C4-2B (cell line): Measurements from ENCODE around the gene JMJD6.

Experiments
- H3K27ac ChIP-seq: fragments of 450-650 bp; 2 replicates; pipeline ENCODE4 v1.5.1; 2017
- ZFX ChIP-seq: fragments of 450-650 bp; IDR thresholded peaks from 2 replicates; pipeline ENCODE4 v1.6.1; 2017
- TF ChIP-seq, protein P1 (sequence below): fragments of 450-650 bp; conservative IDR thresholded peaks from 2 replicates; pipeline ENCODE4 v1.5.1; 2017; ENCODE audit warnings: mild to moderate bottlenecking

The JMJD6 gene

GRCh38 chr17:76675648-76676047 is 50.8 kb downstream of the JMJD6 start:
- no peak overlapping the region for H3K27ac ChIP-seq
- TF ChIP-seq, protein P1, sequence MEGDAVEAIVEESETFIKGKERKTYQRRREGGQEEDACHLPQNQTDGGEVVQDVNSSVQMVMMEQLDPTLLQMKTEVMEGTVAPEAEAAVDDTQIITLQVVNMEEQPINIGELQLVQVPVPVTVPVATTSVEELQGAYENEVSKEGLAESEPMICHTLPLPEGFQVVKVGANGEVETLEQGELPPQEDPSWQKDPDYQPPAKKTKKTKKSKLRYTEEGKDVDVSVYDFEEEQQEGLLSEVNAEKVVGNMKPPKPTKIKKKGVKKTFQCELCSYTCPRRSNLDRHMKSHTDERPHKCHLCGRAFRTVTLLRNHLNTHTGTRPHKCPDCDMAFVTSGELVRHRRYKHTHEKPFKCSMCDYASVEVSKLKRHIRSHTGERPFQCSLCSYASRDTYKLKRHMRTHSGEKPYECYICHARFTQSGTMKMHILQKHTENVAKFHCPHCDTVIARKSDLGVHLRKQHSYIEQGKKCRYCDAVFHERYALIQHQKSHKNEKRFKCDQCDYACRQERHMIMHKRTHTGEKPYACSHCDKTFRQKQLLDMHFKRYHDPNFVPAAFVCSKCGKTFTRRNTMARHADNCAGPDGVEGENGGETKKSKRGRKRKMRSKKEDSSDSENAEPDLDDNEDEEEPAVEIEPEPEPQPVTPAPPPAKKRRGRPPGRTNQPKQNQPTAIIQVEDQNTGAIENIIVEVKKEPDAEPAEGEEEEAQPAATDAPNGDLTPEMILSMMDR = no peak
- TF ChIP-seq ZFX = no peak

DNA sequence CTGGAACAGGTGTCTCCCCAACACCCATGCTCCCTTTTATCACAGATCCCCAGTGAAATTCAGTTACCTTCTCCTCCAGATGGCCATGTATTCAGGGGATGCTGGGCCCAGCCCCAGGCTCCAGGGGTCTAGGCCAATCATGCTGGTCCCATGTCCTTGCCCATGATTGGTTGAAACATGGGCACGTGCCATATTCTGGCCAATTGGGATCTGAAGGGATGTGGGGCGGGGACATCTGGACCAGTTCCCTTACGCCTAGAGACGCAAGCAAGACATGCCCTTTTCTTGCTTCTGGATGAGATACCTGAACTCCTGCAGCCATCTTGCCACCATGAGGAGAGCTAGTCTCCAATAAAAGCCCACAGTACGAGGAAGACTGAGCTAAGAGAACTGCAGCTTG is 51.8 kb downstream of the JMJD6 start:
- H3K27ac ChIP-seq = no peak overlapping the region
- no peak for TF ChIP-seq ZFX
- TF ChIP-seq, protein P1 = no peak

DNA sequence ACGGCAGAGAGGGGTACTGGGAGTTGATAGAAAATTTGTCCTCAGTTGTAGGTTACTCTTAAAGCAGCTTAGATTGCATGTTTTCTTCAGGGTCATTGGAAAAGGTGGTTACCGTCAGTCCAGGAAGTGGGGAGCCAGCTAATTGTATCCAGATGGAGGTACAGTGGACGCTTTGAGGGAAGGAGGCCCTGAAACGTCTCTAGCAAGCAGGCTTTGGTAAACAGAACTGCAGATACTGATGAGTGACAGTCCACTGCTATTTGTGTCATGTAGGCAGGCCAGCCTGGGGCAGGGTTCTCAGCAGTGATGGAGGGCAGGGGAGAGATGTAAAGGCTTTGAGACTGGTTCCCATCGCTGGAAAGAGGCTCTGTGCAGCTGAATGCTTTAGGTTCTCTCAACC is 52.7 kb downstream of the JMJD6 start:
- no peak overlapping the region; the same call in 1 of the 2 replicates for H3K27ac ChIP-seq
- TF ChIP-seq, protein P1 = no peak
- no peak for TF ChIP-seq ZFX

GRCh38 chr17:76672892-76673291 is 53.5 kb downstream of the JMJD6 start:
- H3K27ac ChIP-seq = peak overlapping the region; percentile 78
- TF ChIP-seq, protein P1 = no peak
- TF ChIP-seq ZFX = no peak

DNA sequence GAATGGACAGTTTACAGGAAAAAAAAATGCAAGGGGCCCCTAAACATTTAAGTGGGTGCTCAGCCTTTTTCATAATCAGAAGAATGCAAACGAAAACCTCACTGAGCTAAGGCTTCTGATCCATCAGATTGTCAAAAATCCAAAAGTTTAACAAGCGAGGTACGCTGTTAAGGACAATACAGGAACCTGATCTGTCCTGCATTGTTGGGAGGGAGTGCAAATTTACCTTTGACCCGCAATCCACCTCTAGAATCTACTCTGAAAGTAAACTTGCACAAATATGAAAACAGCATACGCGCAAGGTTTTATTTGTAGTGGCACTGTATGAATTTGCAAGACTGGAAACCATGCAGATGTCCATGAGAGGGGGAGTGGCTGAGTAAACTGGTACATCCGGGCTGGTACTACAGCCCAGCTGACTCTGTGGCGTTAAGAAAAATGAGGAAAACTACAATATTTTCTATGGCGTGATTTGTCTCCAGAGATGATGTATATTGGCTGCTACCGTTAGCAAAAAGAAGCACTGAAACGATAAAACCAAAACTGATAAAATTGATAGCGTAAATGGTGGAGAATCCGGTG is 54.0 kb downstream of the JMJD6 start:
- peak overlapping the region; percentile 78 for H3K27ac ChIP-seq
- no peak for TF ChIP-seq ZFX
- TF ChIP-seq, protein P1 = no peak

GRCh38 chr17:76671912-76672262 is 54.5 kb downstream of the JMJD6 start:
- peak overlapping the region; percentile 78 for H3K27ac ChIP-seq
- TF ChIP-seq, protein P1 = no peak
- TF ChIP-seq ZFX = no peak

DNA sequence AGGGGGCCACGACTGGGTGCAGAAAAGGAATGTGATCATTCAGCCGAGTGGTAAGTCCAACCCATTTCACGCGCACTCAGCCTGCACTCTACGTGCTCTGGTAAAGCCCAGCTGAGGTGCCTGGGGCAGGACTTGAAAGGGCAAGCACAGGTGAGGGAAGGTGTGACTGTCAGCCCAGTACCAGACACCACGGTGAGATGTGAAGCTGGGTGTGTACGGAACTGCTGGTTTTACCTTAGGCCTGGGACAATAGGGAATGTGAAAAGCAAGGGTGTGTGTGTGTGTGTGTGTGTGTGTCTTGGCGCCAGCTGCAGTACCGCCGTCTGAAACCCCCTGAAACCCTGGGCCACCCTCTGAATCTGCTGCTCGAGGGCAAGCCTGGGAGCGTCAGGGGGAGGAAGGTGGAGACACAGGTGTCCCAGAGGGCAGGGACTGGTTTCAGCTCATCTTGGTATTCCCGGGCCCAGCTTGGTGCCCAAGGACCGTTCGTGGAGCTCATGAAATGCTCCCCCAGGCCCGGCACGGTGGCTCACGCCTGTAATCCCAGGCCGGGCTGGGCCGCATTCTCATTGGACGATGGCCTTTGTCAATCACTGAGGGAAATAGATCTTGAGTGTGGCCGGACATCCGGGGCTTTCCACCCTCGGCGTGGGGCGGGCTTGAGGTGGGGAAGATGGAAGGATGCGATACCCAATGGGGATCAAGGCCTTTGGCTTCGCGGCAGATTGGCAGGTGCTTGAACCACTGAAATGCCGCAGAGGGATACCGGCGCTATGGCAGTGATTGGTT is 55.1 kb downstream of the JMJD6 start:
- peak overlapping the region; percentile 78 for H3K27ac ChIP-seq
- peak; percentile 48; the same call in 1 of the 2 replicates for TF ChIP-seq ZFX
- TF ChIP-seq, protein P1 = no peak
